GM19463 (cell line): ENCODE measurements around the gene MS4A5.
"Not testable (repeated sequence)": the region's sequence is repeated elsewhere in the genome, so short reads cannot be mapped to it uniquely, and the experiment has no call there.

Experiments
- ATAC-seq: cut with Tn5 transposase; IDR thresholded peaks from one replicate; pipeline ENCODE4 v1.9.1; 2021; ENCODE audit warnings: mild to moderate bottlenecking, moderate library complexity; ENCODE audit not compliant: unreplicated experiment

Gene MS4A5

GRCh38 chr11:60429272-60429671 lies at the start of gene MS4A5:
TSS of gene MS4A5 (plus strand) at chr11:60429572. CDS start at chr11:60429675, 103 bp downstream.
- no peak for ATAC-seq

GRCh38 chr11:60389279-60389910 lies 40.0 kb upstream of the MS4A5 start:
- peak; percentile 85 for ATAC-seq

DNA sequence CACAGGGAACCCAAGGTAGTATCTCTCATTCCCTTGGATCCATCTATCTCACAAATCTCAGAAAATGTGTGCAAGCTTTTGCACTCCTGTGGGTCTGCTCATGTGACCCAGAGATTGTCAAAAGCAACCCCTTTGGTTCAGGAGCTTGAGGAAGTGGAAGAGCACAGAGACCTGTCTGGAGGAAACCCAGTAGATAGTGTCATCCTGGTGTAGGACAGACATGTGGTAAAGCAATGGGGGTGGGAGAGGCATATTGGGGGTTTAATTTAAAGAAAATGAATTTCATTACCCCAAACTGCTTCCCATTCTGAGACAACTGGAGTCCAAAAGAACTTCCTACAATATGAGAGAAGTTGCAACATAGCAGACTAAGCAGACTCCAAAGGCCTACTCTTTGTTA lies 39.0 kb upstream of the MS4A5 start:
- ATAC-seq, result no peak

DNA sequence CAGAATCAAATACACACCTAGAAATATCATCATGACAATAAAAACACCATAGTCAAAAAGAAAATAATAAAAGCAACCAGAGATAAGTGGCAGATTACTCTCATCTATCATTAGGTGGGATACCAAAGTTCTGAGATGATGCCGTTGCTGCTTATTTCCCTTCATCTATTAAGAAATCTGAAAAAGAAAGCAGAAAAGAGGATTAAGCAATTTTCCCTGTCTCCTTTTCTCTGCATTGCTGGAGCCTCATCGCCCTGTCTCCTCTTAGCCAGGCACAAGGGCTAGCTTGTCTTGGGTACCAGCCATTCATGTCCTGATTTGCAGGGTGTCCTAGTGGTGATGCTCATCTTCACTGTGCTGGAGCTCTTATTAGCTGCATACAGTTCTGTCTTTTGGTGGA lies 37.0 kb upstream of the MS4A5 start:
- no peak for ATAC-seq

GRCh38 chr11:60393016-60393415 lies 36.4 kb upstream of the MS4A5 start:
- no peak for ATAC-seq

GRCh38 chr11:60394666-60395380 lies 34.5 kb upstream of the MS4A5 start:
- ATAC-seq, result no peak

DNA sequence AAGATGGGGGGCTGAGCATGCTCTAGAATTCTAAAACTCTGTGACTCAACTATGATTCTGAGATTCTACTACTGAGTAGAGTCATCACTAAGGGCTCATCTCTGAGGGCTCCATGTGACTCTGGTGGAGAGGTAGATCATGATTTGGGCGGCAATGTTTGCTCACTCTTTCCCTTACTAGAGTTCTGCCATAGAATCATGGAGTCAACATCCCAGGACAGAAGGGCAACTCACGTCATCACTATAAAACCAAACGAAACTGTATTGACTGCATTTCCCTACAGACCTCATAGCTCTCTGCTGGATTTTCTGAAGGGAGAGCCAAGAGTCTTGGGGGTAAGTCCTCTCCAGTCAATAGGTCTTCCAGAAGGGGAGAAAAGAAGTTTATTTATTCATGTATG lies 33.0 kb upstream of the MS4A5 start, which contains the start of gene MS4A14:
TSS of gene MS4A14 (plus strand) at position 78 of the 400 bp plus-strand sequence. CDS start at position 198, 120 bp downstream.
- ATAC-seq, result no peak

DNA sequence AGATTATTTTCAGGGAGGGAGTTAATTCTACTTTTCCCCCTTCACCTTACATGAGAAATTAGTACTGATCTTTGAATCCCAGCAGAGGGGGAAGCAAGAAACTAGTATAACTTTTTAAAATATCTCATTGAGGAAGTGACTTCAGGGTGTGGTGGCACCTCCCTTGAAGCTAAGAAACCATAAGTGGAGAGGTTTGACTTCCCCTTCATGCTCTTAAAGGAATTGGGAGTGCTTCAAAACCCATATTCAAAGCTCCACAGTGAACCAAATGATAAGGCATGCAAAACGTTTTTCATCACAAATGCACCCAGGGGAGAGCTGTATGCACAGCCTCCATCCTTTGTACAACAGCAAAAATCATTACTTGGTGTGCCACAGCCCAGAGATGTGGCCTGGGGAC lies 32.6 kb upstream of the MS4A5 start:
- ATAC-seq, result peak; percentile 63

DNA sequence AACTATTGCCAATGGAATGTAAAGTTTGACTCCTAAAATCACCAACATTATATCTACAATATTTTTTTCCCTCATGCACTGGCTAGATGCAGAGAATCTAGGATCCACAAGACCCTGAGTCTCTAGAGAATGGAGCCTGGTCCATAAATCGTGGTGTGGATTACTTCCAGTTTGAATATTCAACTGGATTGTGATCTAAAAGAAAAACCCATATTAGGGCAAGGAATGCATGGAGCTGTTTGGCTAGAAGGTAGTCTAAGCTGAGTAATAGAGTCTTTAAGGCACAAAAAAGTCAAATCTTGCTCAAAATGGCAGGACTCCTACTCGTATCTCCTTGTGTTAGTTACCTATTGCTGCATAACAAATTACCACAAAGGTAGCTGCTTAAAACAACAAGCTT lies 9.4 kb upstream of the MS4A5 start:
- ATAC-seq, result no peak

- ATAC-seq, result no peak
Measured at GRCh38 chr11:60422609-60423008, 6.8 kb upstream of the MS4A5 start.

GRCh38 chr11:60428517-60428916 lies 855 bp upstream of the MS4A5 start:
- ATAC-seq, result no peak

GRCh38 chr11:60431251-60431650 lies 1.9 kb downstream of the MS4A5 start:
- ATAC-seq, result no peak

GRCh38 chr11:60433401-60433800 lies 4.0 kb downstream of the MS4A5 start:
- no peak for ATAC-seq

DNA sequence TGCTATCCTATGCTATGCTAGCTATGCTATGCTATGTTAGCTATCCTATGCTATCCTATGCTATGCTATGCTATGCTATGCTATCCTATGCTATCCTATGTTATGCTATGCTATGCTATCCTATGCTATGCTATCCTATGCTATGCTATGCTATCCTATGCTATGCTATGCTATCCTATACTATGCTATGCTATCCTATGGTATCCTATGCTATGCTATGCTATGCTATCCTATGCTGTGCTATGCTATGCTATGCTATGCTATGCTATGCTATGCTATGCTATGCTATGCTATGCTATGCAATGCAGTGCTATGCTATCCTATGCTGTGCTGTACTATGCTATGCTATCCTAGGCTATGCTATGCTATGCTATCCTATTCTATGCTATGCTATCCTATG lies 17.7 kb downstream of the MS4A5 start:
- no peak for ATAC-seq

GRCh38 chr11:60447846-60448245 lies 18.5 kb downstream of the MS4A5 start:
- ATAC-seq, result no peak

- ATAC-seq, result not testable (repeated sequence)
Measured at GRCh38 chr11:60451185-60451584, 21.8 kb downstream of the MS4A5 start.

- ATAC-seq, result no peak
Measured at GRCh38 chr11:60454212-60454611, 24.8 kb downstream of the MS4A5 start.

GRCh38 chr11:60455531-60456042 lies 26.2 kb downstream of the MS4A5 start, which contains the start of gene MS4A1:
TSS of gene MS4A1 (plus strand) at chr11:60455847. CDS start at chr11:60462375, 6,528 bp downstream.
- ATAC-seq, result peak; percentile 82

GRCh38 chr11:60457576-60457975 lies 28.2 kb downstream of the MS4A5 start:
- peak; percentile 36 for ATAC-seq

- ATAC-seq, result no peak
Measured at GRCh38 chr11:60459345-60459744, 30.0 kb downstream of the MS4A5 start.

- ATAC-seq, result no peak
Measured at GRCh38 chr11:60468829-60469228, 39.5 kb downstream of the MS4A5 start.

- no peak for ATAC-seq
Measured at GRCh38 chr11:60469723-60470122, 40.4 kb downstream of the MS4A5 start.
